ENCODE data around the gene ADGRL2. TPM values are rescaled to one million over a fixed set of nuclear protein-coding genes. Genes with fewer than 3 reads are reported as not detected.

The ADGRL2 gene
- total RNA-seq, 2 donors from 2014 or later: 61.6 to 76.4 TPM

GRCh38 chr1:81799939-81800694 lies 617 bp upstream of the ADGRL2 start:
- DNase-seq: peak; percentile 91
- H3K9ac ChIP-seq (ENCODE audit: extremely low read depth, low read length, poor library complexity, severe bottlenecking): peak overlapping the region; percentile 56
- peak overlapping the region; percentile 89 for H3K4me3 ChIP-seq (ENCODE audit: low read length)
- H3K36me3 ChIP-seq (ENCODE audit: control insufficient read depth, insufficient read depth, low read length): no peaks in the 10 kb centered on the region
- 0 to 7% methylated on average over 9 to 35 of the region's 44 CpGs for WGBS, 2 experiments (ENCODE audit: insufficient coverage in 1 of 2, insufficient read length in 1 of 2)
- TF ChIP-seq CTCF (conservative IDR thresholded peaks at IDR 0.05): no peak
- peak overlapping the region; percentile 96 for H3K27ac ChIP-seq (ENCODE audit: low read depth, low read length)
- Mint-ChIP-seq H3K4me1 (peaks cover 23% of the 10 kb centered on the region), H3K27me3 (ENCODE audit: insufficient read depth) (no peaks in the 10 kb centered on the region), H3K27ac (peak overlapping the region; percentile 94), H3K36me3 (ENCODE audit: low read depth) (no peaks in the 10 kb centered on the region), H3K9me3 (no peaks in the 10 kb centered on the region), H3K4me3 (peak overlapping the region; percentile 94)
- no peaks in the 10 kb centered on the region for H3K9me3 ChIP-seq (ENCODE audit: control insufficient read depth, low read length)
- no peaks in the 10 kb centered on the region for H3K4me1 ChIP-seq (ENCODE audit: control insufficient read depth, insufficient read depth, low read length)
- no peaks in the 10 kb centered on the region for H3K27me3 ChIP-seq (ENCODE audit: control insufficient read depth, insufficient read depth, low read length, poor library complexity, severe bottlenecking)

DNA sequence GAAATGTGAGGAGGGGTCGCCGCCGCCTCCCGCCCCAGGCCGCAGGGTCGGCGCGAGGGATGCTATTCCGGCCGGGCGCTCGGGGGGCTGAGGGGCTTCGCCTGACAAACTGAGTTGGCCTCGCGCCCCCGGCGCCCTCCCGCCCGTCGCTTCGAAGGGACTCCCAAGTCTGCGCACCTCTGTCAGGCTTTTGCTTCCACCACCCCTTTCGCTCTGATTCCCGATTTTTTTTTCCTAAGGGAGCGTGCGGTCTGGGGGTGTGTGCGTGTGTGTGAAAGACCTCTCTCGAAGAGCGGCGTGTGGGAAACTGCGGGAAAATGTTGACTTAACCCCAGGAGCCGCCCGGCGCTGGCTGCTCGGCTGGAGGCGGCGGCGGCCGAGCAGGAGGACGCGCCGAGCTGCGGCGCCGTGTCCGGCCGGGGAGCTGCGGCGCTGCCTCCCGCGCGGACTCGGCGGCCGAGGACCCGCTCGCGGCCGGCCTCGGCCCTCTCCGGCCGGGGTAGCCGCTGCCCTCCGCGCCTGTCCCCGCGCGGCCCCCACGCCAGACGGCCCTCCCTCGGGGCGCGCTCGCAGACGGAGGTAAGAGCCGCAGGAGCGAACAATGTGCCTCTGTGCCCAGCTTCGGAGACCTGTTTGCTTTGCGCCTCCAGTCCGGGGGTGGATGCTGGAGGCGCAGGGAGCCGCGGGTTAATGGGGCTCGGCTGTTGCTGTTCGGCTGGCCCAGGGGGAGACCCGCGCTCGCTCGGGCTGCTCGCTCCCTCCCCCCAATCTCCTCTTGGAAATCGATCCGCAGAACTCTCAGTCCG lies 1.1 kb downstream of the ADGRL2 start:
- H3K9me3 ChIP-seq (ENCODE audit: control insufficient read depth, low read length): no peaks in the 10 kb centered on the region
- DNase-seq: peak; percentile 73
- H3K9me3 Mint-ChIP-seq: no peaks in the 10 kb centered on the region
- H3K36me3 Mint-ChIP-seq (ENCODE audit: low read depth): no peaks in the 10 kb centered on the region
- TF ChIP-seq CTCF (conservative IDR thresholded peaks at IDR 0.05): no peak
- H3K27me3 ChIP-seq (ENCODE audit: control insufficient read depth, insufficient read depth, low read length, poor library complexity, severe bottlenecking): no peaks in the 10 kb centered on the region
- no peaks in the 10 kb centered on the region for H3K36me3 ChIP-seq (ENCODE audit: control insufficient read depth, insufficient read depth, low read length)
- WGBS, 2 experiments (ENCODE audit: insufficient coverage in 1 of 2, insufficient read length in 1 of 2): 0% methylated on average over 42 to 93 of the region's 93 CpGs
- H3K27ac ChIP-seq (ENCODE audit: low read depth, low read length): peak overlapping the region; percentile 96
- H3K27ac Mint-ChIP-seq: peak overlapping the region; percentile 98
- peak overlapping the region; percentile 91 for H3K4me3 ChIP-seq (ENCODE audit: low read length)
- peak overlapping the region; percentile 94 for H3K4me3 Mint-ChIP-seq
- H3K4me1 ChIP-seq (ENCODE audit: control insufficient read depth, insufficient read depth, low read length): no peaks in the 10 kb centered on the region
- peaks cover 39% of the 10 kb centered on the region for H3K4me1 Mint-ChIP-seq
- no peaks in the 10 kb centered on the region for H3K27me3 Mint-ChIP-seq (ENCODE audit: insufficient read depth)
- peak overlapping the region; percentile 64 for H3K9ac ChIP-seq (ENCODE audit: extremely low read depth, low read length, poor library complexity, severe bottlenecking)

GRCh38 chr1:81802457-81802706 lies 1.6 kb downstream of the ADGRL2 start:
- Histone ChIP-seq H3K9me3 (ENCODE audit: control insufficient read depth, low read length) (no peaks in the 10 kb centered on the region), H3K9ac (ENCODE audit: extremely low read depth, low read length, poor library complexity, severe bottlenecking) (peak overlapping the region; percentile 64), H3K4me1 (ENCODE audit: control insufficient read depth, insufficient read depth, low read length) (no peaks in the 10 kb centered on the region), H3K27ac (ENCODE audit: low read depth, low read length) (peak overlapping the region; percentile 84), H3K27me3 (ENCODE audit: control insufficient read depth, insufficient read depth, low read length, poor library complexity, severe bottlenecking) (no peaks in the 10 kb centered on the region), H3K4me3 (ENCODE audit: low read length) (peak overlapping the region; percentile 91), H3K36me3 (ENCODE audit: control insufficient read depth, insufficient read depth, low read length) (no peaks in the 10 kb centered on the region)
- H3K4me3 Mint-ChIP-seq: peak overlapping the region; percentile 94
- peaks cover 39% of the 10 kb centered on the region for H3K4me1 Mint-ChIP-seq
- no peaks in the 10 kb centered on the region for H3K9me3 Mint-ChIP-seq
- H3K27me3 Mint-ChIP-seq (ENCODE audit: insufficient read depth): no peaks in the 10 kb centered on the region
- H3K27ac Mint-ChIP-seq: peak overlapping the region; percentile 83
- no peaks in the 10 kb centered on the region for H3K36me3 Mint-ChIP-seq (ENCODE audit: low read depth)
- 0% methylated on average over 3 to 17 of the region's 17 CpGs for WGBS, 2 experiments (ENCODE audit: insufficient coverage in 1 of 2, insufficient read length in 1 of 2)
- TF ChIP-seq CTCF (conservative IDR thresholded peaks at IDR 0.05): no peak
- no peak for DNase-seq
